HL-60 (cell line): ENCODE measurements around the gene ZNF282.

Experiments
- DNase-seq, 2 experiments: peaks; one replicate each; pipeline ENCODE4 v3.0.0-alpha.2; 2010 to 2020; ENCODE audit warnings: low read depth in 1 of 2, low spot score in 1 of 2
- H3K27ac ChIP-seq: fragments of 250-450 bp; sonication (Bioruptor Pico); replicated peaks from 2 replicates; pipeline ENCODE4 v1.5.1; 2020; ENCODE audit warnings: mild to moderate bottlenecking, moderate library complexity
- H3K27me3 ChIP-seq: fragments of 250-450 bp; sonication (Bioruptor Pico); 2 replicates; pipeline ENCODE4 v1.5.1; 2021; ENCODE audit warnings: mild to moderate bottlenecking, moderate library complexity; ENCODE audit not compliant: insufficient read depth, poor library complexity, severe bottlenecking
- H3K4me3 ChIP-seq: replicated peaks from 2 replicates; pipeline ENCODE4 v1.5.1; 2011; ENCODE audit warnings: mild to moderate bottlenecking, control low read depth, low read length; ENCODE audit not compliant: insufficient read depth
- CTCF ChIP-seq: IDR thresholded peaks from one replicate; pipeline ENCODE4 v1.5.1; 2011; ENCODE audit warnings: low read length, control low read depth, inconsistent platforms; ENCODE audit not compliant: insufficient read depth
- GABPA ChIP-seq: IDR thresholded peaks from 2 replicates; pipeline ENCODE4 v1.6.1; 2012; ENCODE audit warnings: low read depth
- POLR2AphosphoS5 ChIP-seq: IDR thresholded peaks from 2 replicates; pipeline ENCODE4 v1.6.1; 2012; ENCODE audit warnings: low read depth
- REST ChIP-seq: IDR thresholded peaks from 2 replicates; pipeline ENCODE4 v1.6.1; 2012; ENCODE audit warnings: low read depth; ENCODE audit not compliant: insufficient replicate concordance
- SPI1 ChIP-seq: IDR thresholded peaks from 2 replicates; pipeline ENCODE4 v1.6.1; 2012; ENCODE audit warnings: low read depth, mild to moderate bottlenecking, borderline replicate concordance

ZNF282 gene

GRCh38 chr7:149184274-149184673, 11.1 kb upstream of the ZNF282 start:
- no peak for DNase-seq
- TF ChIP-seq REST (no peak), SPI1 (no peak), CTCF (no peak), GABPA (no peak), POLR2AphosphoS5 (no peak)
- no peak overlapping the region for H3K27ac ChIP-seq
- H3K4me3 ChIP-seq, result no peak overlapping the region
- H3K27me3 ChIP-seq, result no peaks in the 10 kb centered on the region

- TF ChIP-seq SPI1 (no peak), REST (no peak), GABPA (no peak), CTCF (no peak), POLR2AphosphoS5 (no peak)
- Histone ChIP-seq H3K4me3 (no peak overlapping the region), H3K27ac (no peak overlapping the region)
Measured at GRCh38 chr7:149188213-149188612, 7.1 kb upstream of the ZNF282 start.

GRCh38 chr7:149188637-149189259, 6.6 kb upstream of the ZNF282 start:
- DNase-seq, result no peak
- TF ChIP-seq GABPA, result no peak
- no peak for TF ChIP-seq SPI1
- Histone ChIP-seq H3K27ac (no peak overlapping the region), H3K27me3 (no peaks in the 10 kb centered on the region), H3K4me3 (no peak overlapping the region)

More at GRCh38 chr7:149188213-149188612, 7.1 kb upstream of the ZNF282 start:
- H3K27me3 ChIP-seq, result no peaks in the 10 kb centered on the region
- no peak for DNase-seq

GRCh38 chr7:149191851-149192250, 3.5 kb upstream of the ZNF282 start:
- H3K4me3 ChIP-seq, result no peak overlapping the region
- no peak for DNase-seq
- H3K27ac ChIP-seq, result no peak overlapping the region

GRCh38 chr7:149194799-149195179, 557 bp upstream of the ZNF282 start:
- peak overlapping the region; percentile 69 for H3K4me3 ChIP-seq
- TF ChIP-seq SPI1, result no peak
- no peak for TF ChIP-seq GABPA
- no peak for TF ChIP-seq REST
- TF ChIP-seq CTCF, result no peak
- no peak for TF ChIP-seq POLR2AphosphoS5
- H3K27ac ChIP-seq, result no peak overlapping the region

More at GRCh38 chr7:149191851-149192250, 3.5 kb upstream of the ZNF282 start:
- no peak for TF ChIP-seq SPI1
- H3K27me3 ChIP-seq, result no peaks in the 10 kb centered on the region

More at GRCh38 chr7:149194799-149195179, 557 bp upstream of the ZNF282 start:
- H3K27me3 ChIP-seq, result no peaks in the 10 kb centered on the region
- DNase-seq, result no peak
